B cell (primary cell): Measurements from ENCODE around the gene PPM1G. TPM values are rescaled to one million over a fixed set of nuclear protein-coding genes. Genes with fewer than 3 reads are reported as not detected.

ENCODE experiments used
- ATAC-seq: fragments of 200-7000 bp; cut with Tn5 transposase; one replicate; pipeline ENCODE4 v1.10.0; 2021; ENCODE audit warnings: low read depth, mild to moderate bottlenecking, moderate number of reproducible peaks, moderate library complexity
- CTCF ChIA-PET: fragments of 350-600 bp; sonication (Branson Sonifier 250); formaldehyde crosslinking; loops from one replicate; lab custom pipeline; 2021; ENCODE audit warnings: antibody characterized with exemption, inconsistent platforms; lab: Charles Lee
- POLR2A ChIA-PET: fragments of 350-600 bp; sonication (Branson Sonifier 250); formaldehyde crosslinking; loops from one replicate; lab custom pipeline; 2021; ENCODE audit warnings: antibody characterized with exemption; lab: Charles Lee
- DNase-seq: peaks from one replicate; pipeline ENCODE4 v3.0.0; 2013
- H2AFZ ChIP-seq: 2 replicates; pipeline ENCODE4 v1.6.1; 2012; ENCODE audit warnings: mild to moderate bottlenecking, low read depth, low read length; ENCODE audit not compliant: insufficient read depth, poor library complexity, severe bottlenecking
- H3K27ac ChIP-seq, 2 donors: 1 replicate in 1 of 2; 2 replicates in 1 of 2; pipeline ENCODE4 v1.5.1; 2012 to 2013; ENCODE audit warnings: low read length in 2 of 2, mild to moderate bottlenecking in 2 of 2, moderate library complexity in 1 of 2
- H3K27me3 ChIP-seq, 4 experiments: fragments of 200-600 bp in 1 of 4; sonication (generic) in 1 of 4; replicated peaks in 1 of 4; 1 replicate in 2 of 4; 2 replicates in 2 of 4; pipeline versions ENCODE4 v1.6.1 to v1.7.0; 2013 to 2016; ENCODE audit warnings: low read length in 3 of 4, mild to moderate bottlenecking in 2 of 4, mixed read lengths in 1 of 4, moderate library complexity in 1 of 4; ENCODE audit not compliant: insufficient read depth in 4 of 4, control insufficient read depth in 3 of 4; ENCODE audit errors: control extremely low read depth in 1 of 4
- H3K36me3 ChIP-seq, 2 experiments: replicated peaks in 1 of 2; 1 replicate in 1 of 2; 2 replicates in 1 of 2; pipeline versions ENCODE4 v1.6.1 to v1.7.1; 2013; ENCODE audit warnings: low read length in 1 of 2; ENCODE audit not compliant: insufficient read depth in 2 of 2, control insufficient read depth in 1 of 2; ENCODE audit errors: control extremely low read depth in 1 of 2, extremely low read depth in 1 of 2
- H3K4me1 ChIP-seq, 2 donors: fragments of 200-600 bp in 1 of 2; sonication (generic) in 1 of 2; 1 replicate in 1 of 2; 2 replicates in 1 of 2; pipeline versions ENCODE4 v1.5.1 to v1.6.1; 2013 to 2017; ENCODE audit warnings: low read length in 2 of 2; ENCODE audit not compliant: control insufficient read depth in 2 of 2, insufficient read depth in 2 of 2
- H3K4me2 ChIP-seq: replicated peaks from 2 replicates; pipeline ENCODE3; 2012; ENCODE audit warnings: mild to moderate bottlenecking, low read depth, low read length; ENCODE audit not compliant: poor library complexity, severe bottlenecking
- H3K4me3 ChIP-seq, 5 experiments: fragments of 200-600 bp in 1 of 5; sonication (generic) in 1 of 5; 1 replicate in 3 of 5; 2 replicates in 2 of 5; pipeline versions ENCODE4 v1.5.1 to v1.7.0; 2011 to 2016; ENCODE audit warnings: low read length in 4 of 5, mild to moderate bottlenecking in 4 of 5, low read depth in 2 of 5, control low read depth in 1 of 5, moderate library complexity in 1 of 5; ENCODE audit not compliant: insufficient read depth in 1 of 5; ENCODE audit errors: control extremely low read depth in 1 of 5, extremely low read depth in 1 of 5
- H3K79me2 ChIP-seq: fragments of 200-600 bp; sonication (generic); one replicate; pipeline ENCODE4 v1.6.0; 2016; ENCODE audit warnings: low read length; ENCODE audit not compliant: control insufficient read depth, insufficient read depth
- H3K9ac ChIP-seq: fragments of 200-600 bp; sonication (generic); 2 replicates; pipeline ENCODE4 v1.6.1; 2017; ENCODE audit warnings: mild to moderate bottlenecking, low read length, moderate library complexity
- H3K9me3 ChIP-seq, 3 donors: one replicate each; pipeline versions ENCODE4 v1.6.1 to v1.7.1; 2013; ENCODE audit warnings: low read length in 2 of 3; ENCODE audit not compliant: control insufficient read depth in 2 of 3, insufficient read depth in 1 of 3; ENCODE audit errors: control extremely low read depth in 1 of 3
- H4K20me1 ChIP-seq: 2 replicates; pipeline ENCODE4 v1.6.0; 2012; ENCODE audit warnings: mild to moderate bottlenecking, low read length; ENCODE audit not compliant: insufficient read depth, control insufficient read depth, poor library complexity, severe bottlenecking
- H3K27ac Mint-ChIP-seq: one replicate; pipeline ENCODE4 v1.8.0; 2021; ENCODE audit warnings: mixed read lengths
- H3K27me3 Mint-ChIP-seq: one replicate; pipeline ENCODE4 v1.8.0; 2021; ENCODE audit warnings: mixed read lengths
- H3K4me1 Mint-ChIP-seq: one replicate; pipeline ENCODE4 v1.8.0; 2021; ENCODE audit warnings: mixed read lengths
- H3K4me3 Mint-ChIP-seq: one replicate; pipeline ENCODE4 v1.8.0; 2021; ENCODE audit warnings: mixed read lengths
- H3K9me3 Mint-ChIP-seq: one replicate; pipeline ENCODE4 v1.8.0; 2022; ENCODE audit warnings: mixed read lengths; ENCODE audit not compliant: insufficient read depth
- EZH2 ChIP-seq: IDR thresholded peaks from 2 replicates; pipeline ENCODE4 v1.6.1; 2012; ENCODE audit warnings: borderline replicate concordance, low read depth, mild to moderate bottlenecking, moderate library complexity, low read length; ENCODE audit not compliant: insufficient read depth, poor library complexity, severe bottlenecking
- WGBS: methylation state at CpG from one replicate; pipeline ENCODE4 v1.1.5; 2013; ENCODE audit warnings: missing lambda C conversion rate; ENCODE audit not compliant: insufficient coverage; 5-methylcytosine and 5-hydroxymethylcytosine counted together
- intact Hi-C: fragments of 100-400 bp; cut with micrococcal nuclease; formaldehyde crosslinking; loops from one replicate; pipeline ENCODE4 v1.10.0; 2022
- polyA plus RNA-seq: library from polyadenylated mRNA; depleted of rRNA; stranded (reverse); fragments of >200 nt; gene quantifications from 2 replicates; pipeline ENCODE4 v1.2.3, GENCODE V29; 2012
- total RNA-seq, 2 donors: library from RNA; stranded (reverse); fragments of 120-200 nt in 1 of 2; gene quantifications; 1 replicate in 1 of 2; 2 replicates in 1 of 2; pipeline versions ENCODE4 v1.2.3 to v1.2.4, GENCODE V29; 2013 to 2022
- TF ChIP-seq, protein P1 (sequence below): fragments of 200-600 bp; IDR thresholded peaks from one replicate; pipeline ENCODE4 v1.8.0; 2022; ENCODE audit warnings: antibody characterized with exemption, mild to moderate bottlenecking

PPM1G gene
- total and polyA plus RNA-seq, 2 donors (not counting 1 experiment from before 2014, with no cell fraction given) = 23.7 to 48.9 TPM

DNA sequence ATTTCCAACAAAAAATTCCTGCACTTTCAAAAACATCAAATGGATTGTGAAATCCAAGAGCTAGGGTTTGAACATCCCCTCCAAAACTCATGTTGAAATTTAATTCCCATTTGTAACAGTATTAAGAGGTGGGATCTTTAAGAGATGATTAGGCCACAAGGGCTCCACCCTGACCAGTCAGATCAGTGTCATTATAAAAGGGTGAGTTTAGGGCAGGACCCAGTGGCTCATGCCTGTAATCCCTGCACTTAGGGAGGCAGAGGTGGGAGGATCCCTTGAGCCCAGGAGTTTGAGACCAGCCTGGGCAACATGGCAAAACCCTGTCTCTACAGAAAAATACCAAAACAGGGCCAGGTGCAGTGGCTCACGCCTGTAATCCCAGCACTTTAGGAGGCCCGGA is 61.8 kb downstream of the PPM1G start:
- H3K4me1 Mint-ChIP-seq = peaks cover 24% of the 10 kb centered on the region
- Histone ChIP-seq H3K27ac (no peak overlapping the region), H3K36me3 (peaks cover 0 to 20% of the 10 kb centered on the region in 2 experiments), H3K4me2 (no peak overlapping the region), H3K4me3 (no peak overlapping the region), H3K79me2 (peaks cover 95% of the 10 kb centered on the region), H3K9ac (no peak overlapping the region), H3K27me3 (no peaks in the 10 kb centered on the region), H2AFZ (no peak overlapping the region), H4K20me1 (peaks cover 81% of the 10 kb centered on the region), H3K9me3 (no peaks in the 10 kb centered on the region), H3K4me1 (no peaks in the 10 kb centered on the region)
- H3K27me3 Mint-ChIP-seq = no peaks in the 10 kb centered on the region
- TF ChIP-seq, protein P1, sequence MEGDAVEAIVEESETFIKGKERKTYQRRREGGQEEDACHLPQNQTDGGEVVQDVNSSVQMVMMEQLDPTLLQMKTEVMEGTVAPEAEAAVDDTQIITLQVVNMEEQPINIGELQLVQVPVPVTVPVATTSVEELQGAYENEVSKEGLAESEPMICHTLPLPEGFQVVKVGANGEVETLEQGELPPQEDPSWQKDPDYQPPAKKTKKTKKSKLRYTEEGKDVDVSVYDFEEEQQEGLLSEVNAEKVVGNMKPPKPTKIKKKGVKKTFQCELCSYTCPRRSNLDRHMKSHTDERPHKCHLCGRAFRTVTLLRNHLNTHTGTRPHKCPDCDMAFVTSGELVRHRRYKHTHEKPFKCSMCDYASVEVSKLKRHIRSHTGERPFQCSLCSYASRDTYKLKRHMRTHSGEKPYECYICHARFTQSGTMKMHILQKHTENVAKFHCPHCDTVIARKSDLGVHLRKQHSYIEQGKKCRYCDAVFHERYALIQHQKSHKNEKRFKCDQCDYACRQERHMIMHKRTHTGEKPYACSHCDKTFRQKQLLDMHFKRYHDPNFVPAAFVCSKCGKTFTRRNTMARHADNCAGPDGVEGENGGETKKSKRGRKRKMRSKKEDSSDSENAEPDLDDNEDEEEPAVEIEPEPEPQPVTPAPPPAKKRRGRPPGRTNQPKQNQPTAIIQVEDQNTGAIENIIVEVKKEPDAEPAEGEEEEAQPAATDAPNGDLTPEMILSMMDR = no peak
- TF ChIP-seq EZH2 = no peak
- POLR2A ChIA-PET = interaction anchor here (0.7 kb wide), 1 partner anchor 9 kb away, joined by 3 read pairs; no protein-coding TSS in a partner anchor
- CTCF ChIA-PET = interaction anchor here (0.6 kb wide), 1 partner anchor 44 kb away, joined by 5 read pairs; no protein-coding TSS in a partner anchor
- no peak for DNase-seq
- H3K27ac Mint-ChIP-seq = no peak overlapping the region
- H3K4me3 Mint-ChIP-seq = no peak overlapping the region
- intact Hi-C loops = no loop called here
- 96% methylated on average over 2 of the region's 2 CpGs for WGBS
- H3K9me3 Mint-ChIP-seq = no peaks in the 10 kb centered on the region
- no peak for ATAC-seq

DNA sequence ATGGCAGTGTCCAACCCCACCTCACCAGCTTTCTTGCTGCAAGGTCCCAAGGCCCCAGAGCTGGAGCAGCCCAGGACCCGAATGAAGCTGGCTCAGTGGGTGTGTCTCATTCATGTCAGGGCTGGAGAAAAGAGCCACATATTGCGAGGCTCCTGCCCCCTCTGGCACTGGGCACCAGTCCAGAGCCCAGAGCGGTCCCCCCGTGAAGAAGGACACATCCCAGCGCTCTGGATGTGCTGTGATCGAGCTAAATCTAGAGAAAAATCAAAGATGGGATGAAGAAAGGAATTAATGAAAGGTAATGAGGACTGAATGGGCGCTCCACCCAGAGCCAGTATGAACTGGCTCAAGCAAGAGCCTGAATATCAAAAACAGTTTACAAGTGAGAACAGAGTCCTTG is 73.2 kb downstream of the PPM1G start:
- H3K4me3 Mint-ChIP-seq = no peak overlapping the region
- ChIA-PET POLR2A (no interaction called here), CTCF (interaction anchor here (0.9 kb wide), 1 partner anchor 33 kb away, joined by 3 read pairs; no protein-coding TSS in a partner anchor)
- intact Hi-C loops = no loop called here
- no peak for TF ChIP-seq EZH2
- TF ChIP-seq, protein P1 = no peak
- Histone ChIP-seq H3K4me2 (no peak overlapping the region), H3K27ac (no peak overlapping the region), H3K4me1 (no peaks in the 10 kb centered on the region), H3K27me3 (no peaks in the 10 kb centered on the region), H3K79me2 (no peaks in the 10 kb centered on the region), H2AFZ (no peak overlapping the region), H3K9ac (no peak overlapping the region), H3K36me3 (peaks cover 17 to 57% of the 10 kb centered on the region in 2 experiments), H3K9me3 (no peaks in the 10 kb centered on the region), H4K20me1 (no peaks in the 10 kb centered on the region), H3K4me3 (no peak overlapping the region)
- ATAC-seq = no peak
- WGBS = 95% methylated on average over 4 of the region's 7 CpGs
- no peaks in the 10 kb centered on the region for H3K4me1 Mint-ChIP-seq
- no peaks in the 10 kb centered on the region for H3K9me3 Mint-ChIP-seq
- no peak for DNase-seq
- no peak overlapping the region for H3K27ac Mint-ChIP-seq
- H3K27me3 Mint-ChIP-seq = no peaks in the 10 kb centered on the region
